ENCODE measurements around the gene OSBPL10. TPM values are rescaled to one million over a fixed set of nuclear protein-coding genes. Genes with fewer than 3 reads are reported as not detected.
A peak's percentile ranks its signal among the peaks of the same experiment; 100 is the strongest.

OSBPL10 gene
- total RNA-seq, 1 donor from 2014 or later = 24.4 TPM

DNA sequence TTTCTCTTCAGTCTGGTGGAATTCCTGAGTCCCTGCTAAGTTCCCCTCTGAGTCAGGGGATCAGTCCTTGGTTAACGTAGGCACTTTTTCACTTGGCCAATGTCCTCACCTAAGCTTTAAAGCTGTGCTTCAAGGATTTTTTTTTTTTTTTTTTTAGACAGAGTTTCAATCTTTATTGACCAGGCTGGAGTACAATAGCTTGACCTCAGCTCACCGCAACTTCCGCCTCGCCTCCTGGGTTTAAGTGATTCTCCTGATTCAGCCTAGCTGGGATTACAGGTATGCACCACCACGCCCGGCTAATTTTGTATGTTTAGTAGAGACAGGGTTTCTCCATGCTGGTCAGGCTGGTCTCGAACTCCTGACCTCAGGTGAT lies 228.0 kb downstream of the OSBPL10 start:
- H3K27me3 Mint-ChIP-seq = no peaks in the 10 kb centered on the region
- H3K4me3 Mint-ChIP-seq = no peak overlapping the region
- peaks cover 6% of the 10 kb centered on the region for H3K9me3 Mint-ChIP-seq
- no peak for DNase-seq (ENCODE audit: extremely low spot score, unreplicated experiment)
- H3K27ac Mint-ChIP-seq = peak overlapping the region; percentile 55
- no peaks in the 10 kb centered on the region for H3K36me3 Mint-ChIP-seq
- TF ChIP-seq, protein P1, sequence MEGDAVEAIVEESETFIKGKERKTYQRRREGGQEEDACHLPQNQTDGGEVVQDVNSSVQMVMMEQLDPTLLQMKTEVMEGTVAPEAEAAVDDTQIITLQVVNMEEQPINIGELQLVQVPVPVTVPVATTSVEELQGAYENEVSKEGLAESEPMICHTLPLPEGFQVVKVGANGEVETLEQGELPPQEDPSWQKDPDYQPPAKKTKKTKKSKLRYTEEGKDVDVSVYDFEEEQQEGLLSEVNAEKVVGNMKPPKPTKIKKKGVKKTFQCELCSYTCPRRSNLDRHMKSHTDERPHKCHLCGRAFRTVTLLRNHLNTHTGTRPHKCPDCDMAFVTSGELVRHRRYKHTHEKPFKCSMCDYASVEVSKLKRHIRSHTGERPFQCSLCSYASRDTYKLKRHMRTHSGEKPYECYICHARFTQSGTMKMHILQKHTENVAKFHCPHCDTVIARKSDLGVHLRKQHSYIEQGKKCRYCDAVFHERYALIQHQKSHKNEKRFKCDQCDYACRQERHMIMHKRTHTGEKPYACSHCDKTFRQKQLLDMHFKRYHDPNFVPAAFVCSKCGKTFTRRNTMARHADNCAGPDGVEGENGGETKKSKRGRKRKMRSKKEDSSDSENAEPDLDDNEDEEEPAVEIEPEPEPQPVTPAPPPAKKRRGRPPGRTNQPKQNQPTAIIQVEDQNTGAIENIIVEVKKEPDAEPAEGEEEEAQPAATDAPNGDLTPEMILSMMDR (conservative IDR thresholded peaks at IDR 0.05) = no peak
- H3K4me1 Mint-ChIP-seq (ENCODE audit: unreplicated experiment) = peaks cover 45% of the 10 kb centered on the region

DNA sequence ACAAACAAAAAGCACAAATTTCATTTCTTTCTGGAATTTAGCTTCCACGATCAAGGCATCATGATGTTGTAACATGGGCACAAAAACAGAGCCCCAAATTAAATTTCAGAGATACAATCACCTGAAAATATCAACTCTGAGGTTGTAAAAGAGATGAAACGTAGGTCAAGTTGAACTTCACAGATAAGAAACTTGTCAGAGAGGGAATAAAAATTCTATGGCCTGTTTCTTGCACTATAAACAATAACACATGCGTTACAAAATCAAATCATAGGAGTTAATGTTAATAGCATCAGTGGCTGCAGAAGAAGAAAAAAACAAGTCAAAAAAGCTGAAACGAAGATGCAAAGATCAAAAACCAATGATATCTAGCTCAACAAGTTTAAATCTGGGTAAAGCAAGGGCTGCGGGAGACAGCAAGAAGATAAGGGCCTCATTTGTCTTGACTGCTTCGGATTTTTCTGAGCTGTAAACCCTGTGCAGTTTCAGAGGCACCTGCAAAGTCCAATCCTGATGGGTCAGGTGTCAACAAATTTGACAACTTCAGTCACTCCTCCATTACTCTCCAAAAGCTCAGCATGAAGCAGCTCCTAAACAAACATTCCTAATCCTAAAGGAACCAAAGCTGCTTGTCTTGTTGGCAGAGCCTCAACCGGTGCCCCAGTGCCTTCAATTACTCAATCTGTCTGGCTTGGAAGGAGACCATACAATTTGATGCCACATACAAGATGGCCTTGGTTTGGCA lies 228.6 kb downstream of the OSBPL10 start:
- Mint-ChIP-seq H3K4me3 (peak overlapping the region; percentile 10), H3K4me1 (ENCODE audit: unreplicated experiment) (peaks cover 50% of the 10 kb centered on the region), H3K27ac (peak overlapping the region; percentile 55), H3K27me3 (no peaks in the 10 kb centered on the region), H3K36me3 (no peaks in the 10 kb centered on the region), H3K9me3 (peaks cover 6% of the 10 kb centered on the region)
- no peak for DNase-seq (ENCODE audit: extremely low spot score, unreplicated experiment)
- TF ChIP-seq, protein P1 (conservative IDR thresholded peaks at IDR 0.05) = no peak

- no peak for DNase-seq (ENCODE audit: extremely low spot score, unreplicated experiment)
- Mint-ChIP-seq H3K4me3 (no peak overlapping the region), H3K4me1 (ENCODE audit: unreplicated experiment) (peaks cover 53% of the 10 kb centered on the region), H3K27me3 (no peaks in the 10 kb centered on the region), H3K27ac (no peak overlapping the region), H3K36me3 (no peaks in the 10 kb centered on the region), H3K9me3 (no peaks in the 10 kb centered on the region)
- TF ChIP-seq, protein P1 (conservative IDR thresholded peaks at IDR 0.05) = no peak
Observed at GRCh38 chr3:31750341-31750740, 230.7 kb downstream of the OSBPL10 start.

DNA sequence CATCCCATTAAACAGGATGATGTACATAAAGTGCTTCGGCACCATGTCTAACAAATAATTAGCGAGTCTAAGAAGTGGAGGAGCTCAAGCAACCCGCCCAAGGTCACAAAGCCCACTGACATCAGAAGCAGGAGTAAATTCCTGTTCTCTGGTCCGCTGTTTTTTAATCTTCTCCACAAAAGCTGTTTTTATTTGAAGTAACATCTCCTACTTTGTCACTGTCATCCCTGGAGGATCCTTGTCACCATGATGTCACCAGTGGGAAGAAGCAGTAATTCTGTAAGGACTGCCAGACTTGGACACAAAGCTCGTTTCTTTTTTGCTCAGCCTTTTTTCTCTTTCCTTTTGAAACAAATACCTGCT lies 232.1 kb downstream of the OSBPL10 start:
- Mint-ChIP-seq H3K9me3 (no peaks in the 10 kb centered on the region), H3K27ac (peak overlapping the region; percentile 75), H3K36me3 (no peaks in the 10 kb centered on the region), H3K4me1 (ENCODE audit: unreplicated experiment) (peaks cover 47% of the 10 kb centered on the region), H3K27me3 (no peaks in the 10 kb centered on the region), H3K4me3 (peak overlapping the region; percentile 67)
- TF ChIP-seq, protein P1 (conservative IDR thresholded peaks at IDR 0.05) = no peak
- no peak for DNase-seq (ENCODE audit: extremely low spot score, unreplicated experiment)

DNA sequence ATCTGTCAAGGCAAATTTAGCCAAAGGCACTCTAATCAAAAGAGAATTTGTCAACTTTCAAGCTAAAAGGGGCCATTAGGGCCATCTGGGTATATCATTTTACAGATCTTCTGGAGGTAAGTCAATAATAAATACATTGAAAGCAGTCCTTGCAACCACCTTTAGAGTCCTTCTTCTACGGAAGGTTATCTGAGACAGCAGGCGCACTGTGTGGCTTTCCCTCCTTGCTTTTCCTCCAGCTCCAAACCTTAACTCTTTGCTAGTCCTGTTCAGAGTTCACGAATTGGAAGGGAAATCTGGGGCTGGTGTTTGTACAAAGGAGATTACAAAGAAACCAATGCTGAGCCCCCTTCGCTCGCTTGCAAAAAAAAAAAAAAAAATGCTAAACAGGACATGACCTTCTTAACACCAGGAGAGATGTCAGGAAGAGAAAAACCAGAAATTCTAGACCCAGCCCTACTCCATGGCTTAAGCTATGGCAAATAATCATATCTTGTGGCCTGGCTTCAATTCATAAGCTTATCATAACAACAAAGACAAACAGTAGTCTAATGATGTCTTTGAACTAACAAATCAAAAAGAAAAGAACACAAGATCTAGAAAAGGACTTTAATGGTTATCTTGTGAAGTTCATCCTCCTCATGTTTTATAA lies 232.7 kb downstream of the OSBPL10 start:
- H3K4me1 Mint-ChIP-seq (ENCODE audit: unreplicated experiment) = peaks cover 44% of the 10 kb centered on the region
- DNase-seq (ENCODE audit: extremely low spot score, unreplicated experiment) = no peak
- H3K4me3 Mint-ChIP-seq = peak overlapping the region; percentile 67
- no peaks in the 10 kb centered on the region for H3K36me3 Mint-ChIP-seq
- TF ChIP-seq, protein P1 (conservative IDR thresholded peaks at IDR 0.05) = no peak
- no peaks in the 10 kb centered on the region for H3K27me3 Mint-ChIP-seq
- no peaks in the 10 kb centered on the region for H3K9me3 Mint-ChIP-seq
- H3K27ac Mint-ChIP-seq = peak overlapping the region; percentile 75

Data from type B pancreatic cell (in vitro differentiated cells).